RWPE1 (cell line): Measurements from ENCODE around the gene ARMC7.
"Not testable (repeated sequence)": the region's sequence is repeated elsewhere in the genome, so short reads cannot be mapped to it uniquely, and the experiment has no call there.

Source experiments
- CTCF ChIA-PET: fragments of 350-600 bp; sonication (Branson Sonifier 250); formaldehyde crosslinking; extraction: SDS; loops from one replicate; lab custom pipeline; 2021; lab: Yijun Ruan, JAX
- POLR2A ChIA-PET: fragments of 400-600 bp; formaldehyde crosslinking; extraction: SDS; loops from one replicate; lab custom pipeline; 2020; ENCODE audit warnings: antibody characterized with exemption; ENCODE audit not compliant: low non-redundant PET; lab: Yijun Ruan, JAX
- DNase-seq: peaks from one replicate; pipeline ENCODE4 v3.0.0; 2012; ENCODE audit warnings: low spot score
- H3K27ac ChIP-seq: fragments of 450-650 bp; 2 replicates; pipeline ENCODE4 v1.5.1; 2017
- TF ChIP-seq, protein P1 (sequence below): fragments of 450-650 bp; conservative IDR thresholded peaks from 2 replicates; pipeline ENCODE4 v1.5.1; 2017; ENCODE audit warnings: low read depth, mild to moderate bottlenecking

The ARMC7 gene

DNA sequence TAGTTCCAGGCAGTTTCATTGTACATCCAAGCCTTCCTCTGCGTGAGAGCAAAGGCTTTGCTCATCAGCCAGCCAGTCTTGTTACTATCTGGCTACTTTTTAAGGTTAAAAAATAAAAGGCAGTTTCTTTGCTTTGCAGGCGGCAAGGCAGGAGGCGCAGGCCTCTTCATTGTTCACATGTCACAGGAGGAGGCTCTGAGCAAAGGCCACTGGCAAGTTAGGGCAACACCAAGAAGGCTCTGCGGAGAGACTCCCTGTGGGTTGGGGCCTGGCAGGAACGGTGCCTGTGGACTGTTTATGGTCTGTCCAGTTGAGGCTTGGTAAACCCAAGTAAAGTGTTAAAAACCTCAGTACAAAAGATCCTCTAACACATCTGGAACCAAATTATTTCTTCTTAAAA is 25.7 kb downstream of the ARMC7 start:
- POLR2A ChIA-PET = no interaction called here
- H3K27ac ChIP-seq = peak overlapping the region; percentile 67
- TF ChIP-seq, protein P1, sequence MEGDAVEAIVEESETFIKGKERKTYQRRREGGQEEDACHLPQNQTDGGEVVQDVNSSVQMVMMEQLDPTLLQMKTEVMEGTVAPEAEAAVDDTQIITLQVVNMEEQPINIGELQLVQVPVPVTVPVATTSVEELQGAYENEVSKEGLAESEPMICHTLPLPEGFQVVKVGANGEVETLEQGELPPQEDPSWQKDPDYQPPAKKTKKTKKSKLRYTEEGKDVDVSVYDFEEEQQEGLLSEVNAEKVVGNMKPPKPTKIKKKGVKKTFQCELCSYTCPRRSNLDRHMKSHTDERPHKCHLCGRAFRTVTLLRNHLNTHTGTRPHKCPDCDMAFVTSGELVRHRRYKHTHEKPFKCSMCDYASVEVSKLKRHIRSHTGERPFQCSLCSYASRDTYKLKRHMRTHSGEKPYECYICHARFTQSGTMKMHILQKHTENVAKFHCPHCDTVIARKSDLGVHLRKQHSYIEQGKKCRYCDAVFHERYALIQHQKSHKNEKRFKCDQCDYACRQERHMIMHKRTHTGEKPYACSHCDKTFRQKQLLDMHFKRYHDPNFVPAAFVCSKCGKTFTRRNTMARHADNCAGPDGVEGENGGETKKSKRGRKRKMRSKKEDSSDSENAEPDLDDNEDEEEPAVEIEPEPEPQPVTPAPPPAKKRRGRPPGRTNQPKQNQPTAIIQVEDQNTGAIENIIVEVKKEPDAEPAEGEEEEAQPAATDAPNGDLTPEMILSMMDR = no peak
- CTCF ChIA-PET = interaction anchor here (5.8 kb wide), 1 partner anchor 21 kb away, joined by 61 read pairs; no protein-coding TSS in a partner anchor
- no peak for DNase-seq

DNA sequence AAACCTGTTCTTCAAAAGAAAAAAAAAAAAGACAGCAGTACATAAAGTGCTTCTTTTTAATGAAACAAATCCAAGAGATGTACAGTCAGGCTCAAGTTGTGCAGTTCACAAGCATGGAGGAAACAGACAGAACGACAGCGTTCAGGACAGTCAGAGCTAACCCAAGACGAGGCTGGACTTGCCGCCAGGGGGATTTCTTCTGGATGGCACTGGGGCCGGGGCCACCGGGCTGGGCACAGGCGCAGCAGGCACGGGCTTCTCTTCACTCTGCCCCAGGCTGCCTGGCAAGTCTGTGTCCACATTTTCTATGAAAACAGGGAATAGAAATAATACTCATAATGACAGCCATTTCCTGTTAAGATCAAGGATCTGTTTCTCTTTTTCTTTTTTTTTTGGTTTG is 26.2 kb downstream of the ARMC7 start:
- ChIA-PET CTCF (interaction anchor here (0.6 to 0.8 kb wide), 2 partner anchors 12 to 15 kb away, joined by 3 read pairs; no protein-coding TSS in a partner anchor), POLR2A (no interaction called here)
- H3K27ac ChIP-seq = peak overlapping the region; percentile 67
- TF ChIP-seq, protein P1 = no peak
- no peak for DNase-seq

DNA sequence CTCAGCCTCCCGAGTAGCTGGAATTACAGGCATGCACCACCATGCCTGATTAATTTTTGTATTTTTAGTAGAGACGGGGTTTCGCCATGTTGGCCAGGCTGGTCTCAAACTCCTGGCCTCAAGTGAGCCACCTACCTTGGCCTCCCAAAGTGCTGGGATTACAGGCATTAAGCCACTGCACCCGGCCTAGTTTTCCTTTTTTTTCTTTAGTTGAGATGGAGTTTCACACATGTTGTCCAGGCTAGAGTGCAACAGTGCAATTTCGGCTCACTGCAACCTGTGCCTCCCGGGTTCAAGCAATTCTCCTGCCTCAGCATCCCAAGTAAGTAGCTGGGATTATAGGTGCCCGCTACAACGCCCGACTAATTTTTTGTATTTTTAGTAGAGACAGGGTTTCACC is 28.0 kb downstream of the ARMC7 start:
- POLR2A ChIA-PET, DNase-seq: not testable (repeated sequence)
- H3K27ac ChIP-seq = peak overlapping the region; percentile 42
- CTCF ChIA-PET = interaction anchor here (0.6 to 1.0 kb wide), 4 partner anchors 8 to 767 kb away, joined by 3 read pairs; no protein-coding TSS in a partner anchor

DNA sequence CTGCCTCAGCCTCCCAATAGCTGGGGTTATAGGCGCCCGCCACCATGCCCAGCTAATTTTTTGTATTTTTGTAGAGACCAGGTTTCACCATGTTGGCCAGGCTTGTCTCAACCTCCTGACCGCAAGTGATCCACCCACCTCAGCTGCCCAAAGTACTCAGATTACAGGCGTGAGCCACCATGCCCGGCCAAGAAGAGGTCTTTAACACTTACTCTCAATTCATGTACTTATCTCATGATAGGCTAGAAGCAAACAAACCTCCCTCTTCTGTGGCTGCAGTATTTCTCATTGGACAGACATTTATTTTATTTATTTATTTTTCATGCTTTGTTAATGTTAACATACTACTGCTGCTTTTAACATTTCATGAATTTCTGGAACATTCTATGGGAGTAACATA is 28.8 kb downstream of the ARMC7 start:
- TF ChIP-seq, protein P1 = no peak
- CTCF ChIA-PET = interaction anchor here (1.4 kb wide), 1 partner anchor 24 kb away, joined by 6 read pairs; no protein-coding TSS in a partner anchor
- no peak for DNase-seq
- peak overlapping the region; percentile 42 for H3K27ac ChIP-seq
- POLR2A ChIA-PET = no interaction called here

DNA sequence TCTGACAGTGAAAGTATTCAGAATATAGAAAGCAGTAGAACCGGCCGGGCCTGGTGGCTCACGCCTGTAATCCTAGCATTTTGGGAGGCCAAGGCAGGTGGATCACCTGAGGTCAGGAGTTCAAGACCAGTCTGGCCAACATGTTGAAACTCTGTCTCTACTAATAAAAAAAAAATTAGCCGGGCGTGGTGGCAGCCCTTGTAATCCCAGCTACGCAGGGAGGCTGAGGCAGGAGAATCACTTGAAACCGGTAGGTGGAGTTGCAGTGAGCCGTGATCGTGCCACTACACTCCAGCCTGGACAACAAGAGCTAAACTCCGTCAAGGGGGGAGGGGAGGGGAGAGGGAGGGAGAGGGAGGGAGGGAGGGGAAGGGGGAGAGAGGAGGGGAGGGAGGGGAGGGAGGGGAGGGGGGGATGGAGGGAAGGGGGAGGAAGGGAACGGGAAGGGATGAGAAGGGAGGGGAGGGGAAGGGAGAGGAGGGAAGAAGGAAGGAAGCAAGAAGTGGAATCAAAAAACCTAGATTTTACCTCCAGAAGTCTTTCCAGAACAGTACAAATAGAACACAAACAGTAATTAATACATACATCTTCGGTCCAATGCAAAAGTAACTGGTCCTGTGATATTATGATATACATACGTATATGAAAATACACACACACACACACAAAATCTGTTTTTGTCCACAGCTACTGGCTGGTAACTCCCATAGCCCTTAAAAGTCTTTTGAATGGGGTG is 32.6 kb downstream of the ARMC7 start:
- peak overlapping the region; percentile 34; the same call in 1 of the 2 replicates for H3K27ac ChIP-seq
- DNase-seq = no peak
- TF ChIP-seq, protein P1 = no peak
- ChIA-PET POLR2A (no interaction called here), CTCF (no interaction called here)

DNA sequence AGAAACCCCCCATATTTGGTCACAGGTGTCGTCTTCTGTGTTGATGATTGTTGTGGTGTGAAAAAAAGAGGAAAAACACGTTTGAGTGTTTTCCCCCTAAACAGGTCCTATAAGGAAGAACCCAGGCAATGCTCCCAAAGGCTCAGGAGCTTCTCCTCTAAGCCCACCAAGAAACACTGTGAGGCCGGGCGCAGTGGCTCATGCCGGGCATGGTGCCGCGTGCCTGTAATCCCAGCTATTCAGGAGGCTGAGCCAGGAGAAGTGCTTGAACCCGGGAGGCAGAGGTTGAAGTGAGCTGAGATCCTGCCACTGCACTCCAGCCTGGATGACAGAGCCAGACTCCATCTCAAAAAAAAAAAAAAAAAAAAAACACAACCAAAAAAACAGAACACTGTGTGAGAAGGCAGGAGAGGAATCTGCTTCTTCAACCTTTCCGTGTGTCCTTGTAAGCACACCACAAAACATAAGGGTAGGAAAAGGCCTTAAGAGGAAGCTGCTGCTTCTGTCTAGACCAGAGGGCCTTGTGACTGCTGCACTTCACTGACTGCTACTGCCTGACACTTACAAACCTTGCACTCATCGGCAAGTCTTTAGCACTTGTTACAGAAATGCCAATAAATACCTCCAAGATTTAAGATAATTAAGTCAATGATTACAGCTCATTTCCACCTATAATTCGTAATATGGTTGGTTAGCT is 35.2 kb downstream of the ARMC7 start:
- POLR2A ChIA-PET = interaction anchor here (0.6 kb wide), 1 partner anchor 39 kb away, joined by 7 read pairs; no protein-coding TSS in a partner anchor
- TF ChIP-seq, protein P1 = no peak
- H3K27ac ChIP-seq = peak overlapping the region; percentile 27
- CTCF ChIA-PET = interaction anchor here (0.9 to 1.9 kb wide), 3 partner anchors 8 to 31 kb away, joined by 3 to 9 read pairs (median 3); partner anchors contain the start of gene NT5C
- DNase-seq = no peak
